Activated naive CD8-positive, alpha-beta T cell (primary cell): ENCODE results near the gene KRTAP10-6.
A peak's percentile ranks its signal among the peaks of the same experiment; 100 is the strongest.
"Not testable (repeated sequence)": the region's sequence is repeated elsewhere in the genome, so short reads cannot be mapped to it uniquely, and the experiment has no call there.

ENCODE experiments used
- H3K27ac Mint-ChIP-seq: one replicate; pipeline ENCODE4 v1.8.0; 2021; ENCODE audit warnings: mixed read lengths
- H3K27me3 Mint-ChIP-seq: one replicate; pipeline ENCODE4 v1.8.0; 2021; ENCODE audit warnings: mixed read lengths
- H3K36me3 Mint-ChIP-seq: one replicate; pipeline ENCODE4 v1.8.0; 2021; ENCODE audit warnings: mixed read lengths
- H3K4me1 Mint-ChIP-seq: one replicate; pipeline ENCODE4 v1.8.0; 2021; ENCODE audit warnings: low read depth, mixed read lengths
- H3K4me3 Mint-ChIP-seq: one replicate; pipeline ENCODE4 v1.8.0; 2021; ENCODE audit warnings: mild to moderate bottlenecking, mixed read lengths
- H3K9me3 Mint-ChIP-seq: one replicate; pipeline ENCODE4 v1.8.0; 2021; ENCODE audit warnings: low read depth, mixed read lengths

KRTAP10-6 gene

DNA sequence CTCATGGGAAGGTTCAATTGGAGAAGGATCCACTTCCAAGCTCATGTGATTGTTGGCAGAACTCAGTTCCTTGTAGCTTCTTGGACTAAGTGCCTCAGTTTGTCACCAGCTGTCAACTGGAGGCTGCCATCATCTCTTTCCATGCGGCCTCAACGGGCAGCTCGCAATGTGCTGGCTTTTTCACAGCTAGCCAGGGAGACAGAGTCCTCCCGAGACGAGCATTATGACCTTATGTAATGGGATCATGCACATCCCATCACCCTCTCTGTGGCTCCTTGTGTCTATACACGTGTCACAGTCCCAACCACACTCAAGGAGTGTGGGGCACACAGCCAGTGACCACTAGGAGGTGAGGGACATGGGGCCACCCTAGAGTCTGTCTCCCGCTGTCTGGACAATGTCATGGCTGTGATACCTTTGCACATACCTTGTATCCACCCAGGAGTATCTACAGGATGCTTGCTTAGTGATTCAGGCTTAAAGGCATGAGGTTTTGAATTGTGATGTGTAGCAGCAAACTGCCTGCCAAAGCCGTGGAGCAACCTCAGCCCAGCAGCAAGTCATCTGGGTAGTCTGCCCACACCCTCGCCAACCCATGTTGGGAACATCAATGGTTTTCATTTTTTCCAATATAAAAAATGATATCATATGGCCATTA lies 3.9 kb upstream of the KRTAP10-6 start:
- Mint-ChIP-seq H3K27me3 (no peaks in the 10 kb centered on the region), H3K4me3 (no peak overlapping the region), H3K27ac (no peak overlapping the region), H3K36me3 (peaks cover 2% of the 10 kb centered on the region), H3K9me3 (peaks cover 7% of the 10 kb centered on the region), H3K4me1 (peaks cover 4% of the 10 kb centered on the region)

DNA sequence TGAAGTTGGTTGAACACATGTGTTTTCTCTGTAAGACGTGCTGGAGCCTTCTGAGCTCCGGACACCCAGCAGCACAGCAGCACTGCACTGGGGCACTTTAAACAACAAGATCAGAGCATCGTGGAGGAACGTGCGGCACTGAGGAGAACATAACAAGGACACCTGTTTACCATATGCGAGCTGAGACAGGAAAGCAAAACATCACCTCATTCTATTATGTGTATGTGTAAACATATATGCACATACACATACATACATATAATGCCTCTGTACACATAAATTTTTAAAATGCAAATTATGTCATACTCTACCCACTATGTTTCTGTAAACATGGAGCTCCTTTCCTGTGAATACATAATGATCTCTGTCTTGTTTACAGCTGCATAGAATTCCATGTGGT lies 3.2 kb upstream of the KRTAP10-6 start:
- Mint-ChIP-seq H3K9me3 (peaks cover 7% of the 10 kb centered on the region), H3K27me3 (no peaks in the 10 kb centered on the region), H3K4me3 (no peak overlapping the region), H3K4me1 (peaks cover 4% of the 10 kb centered on the region), H3K36me3 (peaks cover 2% of the 10 kb centered on the region), H3K27ac (no peak overlapping the region)

DNA sequence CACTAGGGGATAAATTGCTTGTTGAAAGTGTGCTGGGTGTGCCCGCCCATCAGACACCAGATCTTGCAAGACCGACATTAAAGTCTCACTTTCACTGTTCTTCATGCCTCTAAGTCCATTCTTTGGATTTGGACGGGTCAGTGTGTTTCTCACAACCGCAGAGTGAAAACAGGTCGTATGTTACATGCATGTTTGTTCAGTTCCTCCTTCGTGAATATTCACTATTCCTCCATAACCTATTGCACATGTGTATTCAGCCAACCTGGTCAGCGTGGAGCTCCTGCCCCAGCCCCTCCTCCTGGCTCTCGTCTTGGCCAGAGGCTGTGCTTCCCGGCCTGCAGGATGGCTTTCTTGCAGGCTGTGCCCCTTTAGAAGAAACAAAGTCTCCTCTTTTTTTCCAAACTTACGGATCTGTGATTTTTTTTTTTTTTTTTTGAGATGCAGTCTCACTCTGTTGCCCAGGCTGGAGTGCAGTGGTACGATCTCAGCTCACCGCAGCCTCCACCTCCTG lies 2.2 kb upstream of the KRTAP10-6 start:
- H3K4me1 Mint-ChIP-seq = peaks cover 4% of the 10 kb centered on the region

DNA sequence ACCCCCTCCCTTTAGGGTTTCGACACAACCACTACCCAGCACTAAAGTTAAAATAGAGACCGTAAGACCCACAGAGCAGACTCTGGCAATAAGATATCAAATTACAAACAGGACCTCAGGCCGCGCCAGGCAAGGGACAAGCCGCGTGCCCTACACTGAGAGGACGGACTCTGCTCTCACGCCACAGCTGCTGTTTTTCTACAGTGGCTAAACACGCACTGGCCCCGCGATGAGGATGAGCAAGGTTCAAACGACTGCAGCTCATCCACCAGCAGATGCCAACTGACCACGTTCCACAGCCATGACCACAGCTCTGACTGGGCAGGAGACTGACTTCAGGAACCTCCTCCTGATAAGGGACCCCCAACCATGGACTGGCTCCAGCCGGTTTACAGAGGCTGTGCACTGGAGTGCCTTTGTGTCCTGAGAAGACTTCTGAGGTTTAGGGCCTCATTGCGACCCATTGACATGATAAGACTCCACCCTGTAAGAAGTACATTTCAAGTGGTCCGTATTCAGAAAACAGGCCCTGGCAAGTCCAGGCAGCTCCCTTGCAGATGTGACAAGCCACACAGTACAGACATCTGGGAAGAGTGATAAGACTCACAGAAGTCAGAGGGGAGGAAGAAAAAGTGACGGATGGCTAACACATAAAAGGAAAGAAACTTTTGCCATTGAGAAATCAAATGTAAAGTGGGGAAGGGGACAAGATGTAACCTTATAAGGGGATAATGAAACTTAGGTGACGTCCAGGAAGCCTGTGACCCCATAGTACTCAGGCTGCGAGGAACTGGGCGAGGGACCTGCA lies 1.5 kb upstream of the KRTAP10-6 start:
- H3K4me3 Mint-ChIP-seq = no peak overlapping the region
- H3K4me1 Mint-ChIP-seq = peaks cover 4% of the 10 kb centered on the region
- no peaks in the 10 kb centered on the region for H3K27me3 Mint-ChIP-seq
- H3K36me3 Mint-ChIP-seq = peaks cover 2% of the 10 kb centered on the region
- H3K9me3 Mint-ChIP-seq = peaks cover 5% of the 10 kb centered on the region
- H3K27ac Mint-ChIP-seq = peak overlapping the region; percentile 54

More for the DNA sequence above, 2.2 kb upstream of the KRTAP10-6 start:
- no peak overlapping the region for H3K27ac Mint-ChIP-seq
- H3K27me3 Mint-ChIP-seq = no peaks in the 10 kb centered on the region
- peaks cover 2% of the 10 kb centered on the region for H3K36me3 Mint-ChIP-seq
- H3K4me3 Mint-ChIP-seq = no peak overlapping the region
- H3K9me3 Mint-ChIP-seq = peaks cover 7% of the 10 kb centered on the region

DNA sequence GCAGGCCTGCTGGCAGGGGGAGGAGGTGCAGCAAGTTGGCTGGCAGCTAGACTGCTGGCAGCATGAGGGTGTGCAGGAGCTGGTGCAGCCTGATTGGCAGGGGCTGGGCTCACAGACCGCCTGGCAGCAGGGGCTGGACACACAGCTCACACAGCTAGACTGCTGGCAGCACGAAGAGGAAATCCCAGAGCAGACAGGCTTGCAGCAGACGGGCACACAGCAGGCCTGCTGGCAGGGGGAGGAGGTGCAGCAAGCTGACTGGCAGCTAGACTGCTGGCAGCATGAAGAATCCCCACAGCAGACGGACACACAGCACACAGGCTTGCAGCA lies 539 bp downstream of the KRTAP10-6 start:
- H3K4me1 Mint-ChIP-seq, H3K27me3 Mint-ChIP-seq, H3K27ac Mint-ChIP-seq, H3K9me3 Mint-ChIP-seq, H3K36me3 Mint-ChIP-seq, H3K4me3 Mint-ChIP-seq: not testable (repeated sequence)

DNA sequence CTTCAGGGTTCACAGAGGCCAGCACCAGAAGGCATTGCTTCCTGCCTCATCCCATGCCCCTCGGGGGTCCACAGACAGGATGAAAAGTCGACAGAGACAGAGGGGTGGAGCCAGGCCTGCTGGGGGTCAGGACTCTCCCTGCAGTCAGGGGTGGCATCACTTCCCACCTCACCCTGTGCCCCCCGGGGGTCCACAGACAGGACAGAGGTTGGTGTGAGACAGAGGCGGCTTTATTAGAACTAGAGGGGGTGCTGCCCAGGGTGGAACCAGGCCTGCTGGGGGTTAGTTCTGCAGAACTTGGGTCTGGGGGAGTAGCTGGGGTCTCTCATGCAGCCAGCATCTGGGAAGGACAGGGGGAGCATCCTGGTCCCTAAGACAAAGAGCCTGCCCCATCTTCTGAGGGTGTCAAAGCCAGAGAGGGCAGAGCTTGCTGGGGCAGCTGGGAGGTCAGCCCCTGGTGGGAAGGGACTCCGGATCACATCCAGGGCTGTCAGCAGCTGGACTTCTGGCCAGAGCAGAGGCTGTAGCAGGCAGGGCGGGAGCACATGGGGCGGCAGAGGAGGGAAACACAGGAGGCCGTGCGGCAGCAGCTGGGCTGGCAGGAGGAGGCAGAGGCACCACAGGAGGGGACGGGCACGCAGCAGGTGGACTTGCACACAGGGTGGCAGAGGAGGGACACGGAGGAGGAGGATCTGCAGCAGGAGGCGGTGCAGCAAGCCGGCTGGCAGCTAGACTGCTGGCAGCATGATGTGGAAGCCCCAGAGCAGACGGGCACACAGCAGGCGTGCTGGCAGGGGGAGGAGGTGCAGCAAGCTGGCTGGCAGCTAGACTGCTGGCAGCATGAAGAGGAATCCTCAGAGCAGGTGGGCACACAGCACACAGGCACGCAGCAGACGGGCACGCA lies 1.2 kb downstream of the KRTAP10-6 start:
- not testable (repeated sequence) for H3K27ac Mint-ChIP-seq

DNA sequence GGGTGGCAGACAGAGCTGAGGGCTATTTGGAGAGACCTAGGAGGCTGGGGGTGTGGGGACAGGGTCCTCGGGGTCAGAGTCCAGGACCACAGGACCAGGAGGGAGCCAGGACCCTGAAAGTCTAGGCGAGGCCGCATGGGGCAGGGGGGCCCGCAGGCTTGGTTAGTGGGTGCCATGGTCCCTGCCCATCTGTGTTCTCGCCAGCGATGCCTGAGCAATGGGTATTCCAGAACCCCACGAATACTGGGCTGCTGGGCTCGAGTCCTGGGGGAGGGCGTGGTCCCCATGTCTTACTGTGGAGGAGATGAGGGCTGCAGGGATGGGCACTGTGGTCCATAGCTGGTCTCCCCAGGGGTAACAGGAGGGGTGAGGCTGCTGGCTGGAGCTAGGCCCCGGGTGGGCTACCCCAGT lies 2.0 kb downstream of the KRTAP10-6 start:
- Mint-ChIP-seq H3K4me3 (no peak overlapping the region), H3K4me1 (peaks cover 5% of the 10 kb centered on the region), H3K27me3 (no peaks in the 10 kb centered on the region), H3K9me3 (no peaks in the 10 kb centered on the region), H3K27ac (no peak overlapping the region), H3K36me3 (peaks cover 3% of the 10 kb centered on the region)

More for the DNA sequence above, 1.2 kb downstream of the KRTAP10-6 start:
- not testable (repeated sequence) for H3K27me3 Mint-ChIP-seq, H3K36me3 Mint-ChIP-seq, H3K4me1 Mint-ChIP-seq, H3K4me3 Mint-ChIP-seq, H3K9me3 Mint-ChIP-seq

DNA sequence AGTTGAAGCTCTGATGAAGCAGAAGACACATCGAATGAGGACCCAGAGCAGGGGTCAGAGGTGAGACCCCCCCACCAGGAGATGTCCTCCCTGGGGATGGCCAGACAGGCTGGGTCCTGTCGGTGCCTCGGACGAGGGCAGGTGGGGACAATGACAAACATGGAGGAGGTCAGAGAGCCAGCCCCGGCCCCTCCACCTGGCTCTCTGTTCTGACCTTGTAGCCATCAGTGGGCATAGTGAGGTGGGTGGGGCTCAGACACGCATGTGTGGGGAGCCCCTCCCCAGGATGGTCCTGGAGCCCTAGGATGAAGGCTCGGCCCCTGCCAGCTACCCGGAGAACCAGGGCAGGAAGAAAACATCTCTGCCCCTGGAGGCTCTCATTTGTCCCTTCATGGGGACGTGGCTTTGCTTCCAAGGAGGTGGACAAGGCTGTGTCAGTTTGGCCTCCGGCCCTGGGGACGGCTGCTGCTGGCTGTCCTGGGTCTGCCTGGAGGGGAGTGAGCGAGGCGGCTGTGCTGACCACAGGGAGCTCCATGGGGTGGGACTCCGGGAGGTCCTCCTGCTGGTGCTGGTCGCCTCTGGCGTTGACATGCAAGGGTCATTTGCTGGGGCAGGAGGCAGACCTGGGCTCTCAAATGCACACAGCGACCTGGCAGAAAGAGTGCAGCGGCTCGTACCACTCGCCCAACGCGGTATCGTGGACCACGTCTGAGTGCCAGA lies 2.6 kb downstream of the KRTAP10-6 start:
- Mint-ChIP-seq H3K9me3 (no peaks in the 10 kb centered on the region), H3K4me1 (peaks cover 5% of the 10 kb centered on the region), H3K36me3 (peaks cover 3% of the 10 kb centered on the region), H3K27me3 (no peaks in the 10 kb centered on the region), H3K27ac (no peak overlapping the region), H3K4me3 (no peak overlapping the region)

DNA sequence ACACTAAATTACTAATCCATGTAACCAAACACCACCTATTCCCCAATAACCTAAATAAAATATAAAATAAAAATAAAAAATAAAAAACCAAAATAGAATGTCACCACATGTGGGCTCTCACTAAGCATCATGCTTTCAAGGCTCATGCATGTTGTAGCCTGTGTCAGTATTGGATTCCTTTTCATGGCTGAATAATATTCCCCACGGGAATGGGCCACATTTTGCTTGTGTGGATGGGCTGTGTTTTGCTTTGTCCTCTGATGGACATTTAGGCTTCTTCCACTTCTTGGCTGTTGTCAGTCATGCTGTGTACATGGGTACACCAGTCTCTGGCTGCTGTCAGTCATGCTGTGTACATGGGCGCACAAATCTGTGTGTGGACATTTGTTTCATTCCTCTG lies 3.2 kb downstream of the KRTAP10-6 start:
- peaks cover 3% of the 10 kb centered on the region for H3K36me3 Mint-ChIP-seq
- H3K27ac Mint-ChIP-seq = no peak overlapping the region
- peaks cover 9% of the 10 kb centered on the region for H3K4me1 Mint-ChIP-seq
- H3K27me3 Mint-ChIP-seq = no peaks in the 10 kb centered on the region
- H3K9me3 Mint-ChIP-seq = no peaks in the 10 kb centered on the region
- no peak overlapping the region for H3K4me3 Mint-ChIP-seq

DNA sequence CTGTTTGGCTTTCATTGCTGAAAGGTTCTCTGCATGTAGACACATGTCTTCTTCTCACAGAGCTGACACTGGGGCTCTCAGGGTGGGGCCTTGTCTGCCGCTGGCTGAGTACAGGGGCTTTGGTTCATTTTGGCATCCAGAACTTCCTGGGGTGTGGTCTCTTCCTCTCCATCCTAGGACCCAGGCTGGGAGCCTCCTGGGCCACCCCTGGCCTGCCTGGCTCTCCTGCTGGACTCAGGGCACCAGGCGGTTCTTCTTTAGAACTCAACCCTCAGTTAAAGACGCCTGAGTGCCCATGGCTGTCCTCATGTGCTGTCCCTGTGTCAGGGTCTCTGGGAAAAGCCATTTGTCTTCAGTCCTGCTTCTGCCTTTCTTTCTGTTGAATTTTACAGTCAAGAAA lies 6.4 kb downstream of the KRTAP10-6 start:
- Mint-ChIP-seq H3K27me3 (no peaks in the 10 kb centered on the region), H3K36me3 (peaks cover 6% of the 10 kb centered on the region), H3K4me3 (no peak overlapping the region), H3K9me3 (peaks cover 4% of the 10 kb centered on the region), H3K27ac (no peak overlapping the region), H3K4me1 (peaks cover 28% of the 10 kb centered on the region)

DNA sequence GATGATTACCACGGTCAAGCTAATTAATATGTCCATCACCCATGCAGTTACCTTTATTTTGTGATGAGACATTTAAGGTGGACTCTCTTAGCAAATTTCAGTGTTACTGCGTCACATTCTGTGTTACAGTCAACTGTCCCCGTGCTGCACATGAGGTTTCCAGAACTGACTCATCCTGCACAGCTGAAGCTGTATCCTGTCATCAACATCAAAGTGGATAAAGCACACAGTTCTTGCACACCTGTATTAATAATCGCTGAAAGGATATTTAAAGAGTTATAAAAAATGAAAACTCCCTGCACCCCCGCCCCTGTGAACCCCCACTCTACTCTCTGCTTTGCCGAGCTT lies 8.5 kb downstream of the KRTAP10-6 start:
- Mint-ChIP-seq H3K9me3 (peaks cover 4% of the 10 kb centered on the region), H3K4me1 (peaks cover 29% of the 10 kb centered on the region), H3K27me3 (no peaks in the 10 kb centered on the region), H3K4me3 (no peak overlapping the region), H3K36me3 (peaks cover 6% of the 10 kb centered on the region), H3K27ac (no peak overlapping the region)

DNA sequence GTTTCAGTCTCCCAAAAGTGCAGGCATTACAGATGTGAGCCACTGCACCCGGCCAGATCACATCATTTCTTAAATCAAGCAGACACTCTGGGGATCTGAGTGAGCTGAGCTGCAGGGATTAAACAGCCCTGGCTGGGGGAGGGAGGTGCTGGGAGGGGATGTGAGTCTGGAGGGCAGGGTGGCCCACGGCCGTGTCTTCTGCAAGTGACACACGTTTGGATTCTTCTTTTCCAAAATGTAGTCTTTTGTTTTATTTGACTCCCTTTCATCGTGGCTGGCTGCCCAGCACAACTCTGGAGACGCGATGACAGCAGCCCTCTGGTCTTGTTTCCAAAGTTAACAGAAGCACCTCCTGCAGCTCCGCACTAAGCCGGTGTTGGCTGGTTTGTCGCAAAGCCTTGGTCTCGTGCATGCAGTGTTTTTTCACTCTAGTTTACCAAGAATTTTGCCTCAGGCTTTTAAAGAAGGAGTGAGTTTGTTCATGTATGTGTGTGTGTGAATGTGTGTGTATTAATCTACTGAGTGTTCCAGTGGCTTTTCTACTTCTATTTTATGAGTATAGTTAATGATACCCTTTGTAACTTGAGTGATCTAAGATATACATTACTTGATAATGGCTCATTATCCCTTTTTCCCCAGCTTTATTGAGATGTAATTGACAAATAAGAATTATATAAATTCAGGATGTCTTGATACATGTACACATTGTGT lies 9.1 kb downstream of the KRTAP10-6 start:
- no peaks in the 10 kb centered on the region for H3K27me3 Mint-ChIP-seq
- peaks cover 6% of the 10 kb centered on the region for H3K36me3 Mint-ChIP-seq
- peaks cover 29% of the 10 kb centered on the region for H3K4me1 Mint-ChIP-seq
- peaks cover 4% of the 10 kb centered on the region for H3K9me3 Mint-ChIP-seq
- H3K27ac Mint-ChIP-seq = no peak overlapping the region
- no peak overlapping the region for H3K4me3 Mint-ChIP-seq

DNA sequence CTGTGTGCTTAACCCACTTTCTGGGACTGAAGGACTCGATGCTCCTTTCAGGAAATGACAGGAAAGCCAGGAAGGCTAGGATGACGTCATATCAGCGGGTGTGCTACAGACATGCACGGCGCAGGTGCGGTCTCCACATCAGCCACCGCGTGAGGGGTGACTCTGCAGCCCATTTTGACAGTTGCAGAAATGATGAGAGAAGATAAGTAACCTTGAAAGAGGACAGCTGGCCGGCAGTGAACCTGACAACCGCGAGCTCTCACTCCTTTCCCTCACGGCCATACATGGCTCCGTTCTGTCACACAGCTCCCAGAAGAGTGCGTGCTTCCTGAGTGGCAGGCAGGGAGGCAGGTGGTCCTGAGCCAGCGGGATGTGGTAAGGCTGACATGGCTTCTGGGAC lies 10.2 kb downstream of the KRTAP10-6 start:
- no peak overlapping the region for H3K4me3 Mint-ChIP-seq
- H3K4me1 Mint-ChIP-seq = peaks cover 29% of the 10 kb centered on the region
- peaks cover 6% of the 10 kb centered on the region for H3K36me3 Mint-ChIP-seq
- no peak overlapping the region for H3K27ac Mint-ChIP-seq
- H3K27me3 Mint-ChIP-seq = no peaks in the 10 kb centered on the region
- peaks cover 7% of the 10 kb centered on the region for H3K9me3 Mint-ChIP-seq

DNA sequence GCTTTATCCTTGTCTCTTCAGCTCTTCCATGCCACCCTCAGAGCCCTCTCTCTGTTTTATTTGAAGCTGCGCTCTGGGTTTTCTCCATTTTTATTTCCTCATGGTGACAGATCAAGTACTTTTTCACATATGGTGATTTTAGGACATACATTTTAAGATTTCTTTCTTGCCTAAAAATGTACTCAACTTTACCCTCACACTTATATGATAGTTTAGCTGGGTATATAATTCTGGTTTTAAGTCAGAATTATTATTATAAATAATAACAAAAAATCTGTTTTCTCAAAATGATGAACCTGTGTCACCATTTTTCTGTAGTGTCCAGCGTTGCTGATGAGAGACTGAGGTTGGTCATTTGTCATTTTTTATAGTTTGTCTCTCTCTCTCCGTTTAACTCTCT lies 11.1 kb downstream of the KRTAP10-6 start:
- Mint-ChIP-seq H3K4me1 (peaks cover 29% of the 10 kb centered on the region), H3K27ac (peak overlapping the region; percentile 46), H3K36me3 (peaks cover 10% of the 10 kb centered on the region), H3K4me3 (no peak overlapping the region), H3K27me3 (no peaks in the 10 kb centered on the region), H3K9me3 (peaks cover 13% of the 10 kb centered on the region)
